Keratinocyte (primary cell): ENCODE results near the gene HMGCS1. TPM values are rescaled to one million over a fixed set of nuclear protein-coding genes. Genes with fewer than 3 reads are reported as not detected.

ENCODE experiments used
- DNase-seq: peaks from one replicate; pipeline ENCODE4 v3.0.0-alpha.2; 2011; ENCODE audit warnings: low read depth, missing footprints, low spot score
- FAIRE-seq: peaks from 2 replicates; lab custom pipeline; 2011; peaks lifted over from hg19 to GRCh38; lab: Jason Lieb, UNC
- H2AFZ ChIP-seq: 2 replicates; pipeline ENCODE4 v1.6.0; 2012; ENCODE audit warnings: low read length, control low read depth, inconsistent platforms; ENCODE audit not compliant: control insufficient read depth
- H3K27ac ChIP-seq: 2 replicates; pipeline ENCODE4 v1.5.1; 2011; ENCODE audit warnings: low read length; ENCODE audit not compliant: control insufficient read depth, insufficient read depth
- H3K27me3 ChIP-seq: 3 replicates; pipeline ENCODE4 v1.6.0; 2011; ENCODE audit warnings: low read length; ENCODE audit not compliant: control insufficient read depth, insufficient read depth; ENCODE audit errors: extremely low read depth
- H3K36me3 ChIP-seq, 2 experiments: 2 replicates in 1 of 2; 3 replicates in 1 of 2; pipeline ENCODE4 v1.5.1; 2011; ENCODE audit warnings: low read length in 2 of 2, mild to moderate bottlenecking in 1 of 2; ENCODE audit not compliant: control insufficient read depth in 2 of 2, insufficient read depth in 2 of 2; ENCODE audit errors: extremely low read depth in 1 of 2
- H3K4me1 ChIP-seq: 3 replicates; pipeline ENCODE4 v1.5.1; 2011; ENCODE audit warnings: low read length; ENCODE audit not compliant: control insufficient read depth, insufficient read depth; ENCODE audit errors: extremely low read depth
- H3K4me2 ChIP-seq: 3 replicates; pipeline ENCODE4 v1.6.0; 2011; ENCODE audit warnings: low read depth, low read length; ENCODE audit not compliant: control insufficient read depth, insufficient read depth; ENCODE audit errors: extremely low read depth
- H3K4me3 ChIP-seq, 3 experiments: fragments of 200-600 bp in 1 of 3; sonication (generic) in 1 of 3; 2 replicates in 2 of 3; 3 replicates in 1 of 3; pipeline ENCODE4 v1.5.1; 2011 to 2016; ENCODE audit warnings: low read length in 3 of 3, mild to moderate bottlenecking in 3 of 3, control low read depth in 2 of 3, inconsistent platforms in 1 of 3, low read depth in 1 of 3, mixed read lengths in 1 of 3, mixed run types in 1 of 3, moderate library complexity in 1 of 3; ENCODE audit not compliant: control insufficient read depth in 2 of 3, insufficient read depth in 2 of 3; ENCODE audit errors: extremely low read depth in 1 of 3
- H3K79me2 ChIP-seq: 2 replicates; pipeline ENCODE4 v1.6.0; 2012; ENCODE audit warnings: low read length; ENCODE audit not compliant: control insufficient read depth, insufficient read depth
- H3K9ac ChIP-seq: 3 replicates; pipeline ENCODE4 v1.6.0; 2011; ENCODE audit warnings: low read length; ENCODE audit not compliant: control insufficient read depth, insufficient read depth; ENCODE audit errors: extremely low read depth
- H3K9me1 ChIP-seq: 3 replicates; pipeline ENCODE4 v1.6.0; 2011; ENCODE audit warnings: low read length; ENCODE audit not compliant: control insufficient read depth, insufficient read depth; ENCODE audit errors: extremely low read depth
- H3K9me3 ChIP-seq: 2 replicates; pipeline ENCODE4 v1.5.1; 2012; ENCODE audit warnings: low read depth, low read length; ENCODE audit not compliant: control insufficient read depth
- H4K20me1 ChIP-seq: 3 replicates; pipeline ENCODE4 v1.6.0; 2011; ENCODE audit warnings: low read length; ENCODE audit not compliant: control insufficient read depth, insufficient read depth; ENCODE audit errors: extremely low read depth
- EZH2 ChIP-seq: IDR thresholded peaks from one replicate; pipeline ENCODE4 v1.6.1; 2012; ENCODE audit warnings: inconsistent platforms, mild to moderate bottlenecking, low read length, moderate library complexity
- dilution Hi-C: fragments of 300-500 bp; cut with MboI; formaldehyde crosslinking; loops from one replicate; pipeline ENCODE4 v1.7.0; 2020; ENCODE audit warnings: low sequenced_read_pairs; ENCODE audit not compliant: extremely low pct_ligation_motif_present
- polyA plus RNA-seq, 5 experiments: library from polyadenylated mRNA; depleted of rRNA in 3 of 5; stranded (reverse) in 3 of 5; stranded (forward) in 1 of 5; unstranded in 1 of 5; fragments of >200 nt; gene quantifications; 1 replicate in 1 of 5; 2 replicates in 3 of 5; 3 replicates in 1 of 5; pipeline versions ENCODE4 v1.2.1 to v1.2.3, GENCODE V29; 2011 to 2012; ENCODE audit warnings: missing spikeins in 2 of 5, low read depth in 1 of 5, low replicate concordance in 1 of 5
- TF ChIP-seq, protein P1 (sequence below), 3 experiments: IDR thresholded peaks in 1 of 3; conservative IDR thresholded peaks in 1 of 3; optimal IDR thresholded peaks in 1 of 3; 2 replicates in 2 of 3; 3 replicates in 1 of 3; pipeline versions ENCODE3 to v1.5.1; 2011; ENCODE audit warnings: low read length in 3 of 3, mild to moderate bottlenecking in 3 of 3, moderate library complexity in 2 of 3, control low read depth in 1 of 3, inconsistent platforms in 1 of 3; ENCODE audit not compliant: insufficient read depth in 2 of 3; ENCODE audit errors: extremely low read depth in 1 of 3

Gene HMGCS1
- polyA plus RNA-seq, 1 donor (not counting 4 experiments of a cell fraction or from before 2014, with no cell fraction given) = 512 TPM

DNA sequence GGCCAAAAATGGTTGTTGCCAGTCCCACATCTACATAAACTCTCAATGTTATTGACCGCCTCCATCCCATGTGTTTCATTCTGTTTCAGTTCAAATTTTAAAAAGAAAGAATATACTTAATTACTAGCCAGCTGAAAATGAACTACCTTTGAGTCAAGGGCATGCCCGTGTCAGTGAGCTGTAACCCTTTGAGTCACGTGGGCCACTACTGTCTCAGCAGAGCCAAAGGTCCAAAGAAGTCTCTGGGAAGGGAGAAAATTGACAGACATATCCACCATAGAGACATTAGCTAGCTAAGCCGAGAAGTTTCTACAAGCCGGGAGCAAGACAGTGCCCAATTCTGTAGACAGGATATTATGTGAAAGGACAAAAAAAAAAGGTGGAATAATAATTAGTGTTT is 61.5 kb downstream of the HMGCS1 start:
- no peak overlapping the region for H3K4me3 ChIP-seq
- H3K9me3 ChIP-seq = no peaks in the 10 kb centered on the region
- no peak overlapping the region for H3K27ac ChIP-seq
- H3K79me2 ChIP-seq = no peaks in the 10 kb centered on the region
- no peaks in the 10 kb centered on the region for H3K9me1 ChIP-seq
- dilution Hi-C loops = no loop called here
- no peak overlapping the region for H2AFZ ChIP-seq
- H3K9ac ChIP-seq = no peak overlapping the region
- H3K36me3 ChIP-seq = no peaks in the 10 kb centered on the region
- no peak for FAIRE-seq
- no peak for DNase-seq
- H3K4me1 ChIP-seq = no peaks in the 10 kb centered on the region
- no peaks in the 10 kb centered on the region for H4K20me1 ChIP-seq
- H3K4me2 ChIP-seq = no peak overlapping the region
- H3K27me3 ChIP-seq = peaks cover 3% of the 10 kb centered on the region
- TF ChIP-seq, protein P1, sequence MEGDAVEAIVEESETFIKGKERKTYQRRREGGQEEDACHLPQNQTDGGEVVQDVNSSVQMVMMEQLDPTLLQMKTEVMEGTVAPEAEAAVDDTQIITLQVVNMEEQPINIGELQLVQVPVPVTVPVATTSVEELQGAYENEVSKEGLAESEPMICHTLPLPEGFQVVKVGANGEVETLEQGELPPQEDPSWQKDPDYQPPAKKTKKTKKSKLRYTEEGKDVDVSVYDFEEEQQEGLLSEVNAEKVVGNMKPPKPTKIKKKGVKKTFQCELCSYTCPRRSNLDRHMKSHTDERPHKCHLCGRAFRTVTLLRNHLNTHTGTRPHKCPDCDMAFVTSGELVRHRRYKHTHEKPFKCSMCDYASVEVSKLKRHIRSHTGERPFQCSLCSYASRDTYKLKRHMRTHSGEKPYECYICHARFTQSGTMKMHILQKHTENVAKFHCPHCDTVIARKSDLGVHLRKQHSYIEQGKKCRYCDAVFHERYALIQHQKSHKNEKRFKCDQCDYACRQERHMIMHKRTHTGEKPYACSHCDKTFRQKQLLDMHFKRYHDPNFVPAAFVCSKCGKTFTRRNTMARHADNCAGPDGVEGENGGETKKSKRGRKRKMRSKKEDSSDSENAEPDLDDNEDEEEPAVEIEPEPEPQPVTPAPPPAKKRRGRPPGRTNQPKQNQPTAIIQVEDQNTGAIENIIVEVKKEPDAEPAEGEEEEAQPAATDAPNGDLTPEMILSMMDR (optimal IDR thresholded peaks at IDR 0.05 in 1 of 3, IDR thresholded peaks at IDR 0.05 in 1 of 3, conservative IDR thresholded peaks at IDR 0.05 in 1 of 3; ENCODE audit: extremely low read depth in 1 of 3, insufficient read depth in 2 of 3, low read length in 3 of 3) = no peak
- TF ChIP-seq EZH2 = no peak

DNA sequence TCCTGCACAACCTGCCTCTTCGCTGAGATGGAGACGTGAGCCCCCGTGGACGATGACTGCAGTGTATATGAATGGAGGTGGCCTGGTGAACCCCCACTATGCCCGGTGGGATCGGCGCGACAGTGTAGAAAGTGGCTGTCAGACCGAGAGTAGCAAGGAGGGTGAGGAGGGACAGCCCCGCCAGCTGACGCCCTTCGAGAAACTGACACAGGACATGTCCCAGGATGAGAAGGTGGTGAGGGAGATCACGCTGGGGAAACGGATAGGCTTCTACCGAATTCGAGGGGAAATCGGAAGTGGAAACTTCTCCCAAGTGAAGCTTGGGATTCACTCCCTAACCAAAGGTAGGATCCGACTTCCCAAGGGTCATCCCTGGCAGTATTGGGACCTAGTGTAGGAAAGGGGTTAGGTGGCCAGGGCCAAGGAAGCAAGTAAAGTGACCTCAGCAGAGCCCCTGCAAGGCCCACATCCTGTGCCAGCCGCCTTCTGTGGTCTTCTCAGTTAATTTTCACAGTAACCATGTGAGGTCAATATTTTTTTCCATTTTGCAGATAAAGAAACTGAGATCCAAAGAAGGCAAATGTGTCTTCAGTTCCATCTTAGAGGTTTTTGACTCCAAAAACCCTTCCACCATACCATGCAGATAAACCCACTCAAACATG is 67.4 kb downstream of the HMGCS1 start:
- TF ChIP-seq, protein P1 (optimal IDR thresholded peaks at IDR 0.05 in 1 of 3, IDR thresholded peaks at IDR 0.05 in 1 of 3, conservative IDR thresholded peaks at IDR 0.05 in 1 of 3; ENCODE audit: extremely low read depth in 1 of 3, insufficient read depth in 2 of 3, low read length in 3 of 3) = no peak
- no peak overlapping the region for H2AFZ ChIP-seq
- no peak for FAIRE-seq
- H3K4me3 ChIP-seq = no peak overlapping the region
- no peaks in the 10 kb centered on the region for H3K79me2 ChIP-seq
- no peaks in the 10 kb centered on the region for H3K4me1 ChIP-seq
- no peaks in the 10 kb centered on the region for H3K9me1 ChIP-seq
- H3K9ac ChIP-seq = no peak overlapping the region
- DNase-seq = no peak
- H3K27me3 ChIP-seq = no peaks in the 10 kb centered on the region
- H3K27ac ChIP-seq = no peak overlapping the region
- no peaks in the 10 kb centered on the region for H4K20me1 ChIP-seq
- no peaks in the 10 kb centered on the region for H3K36me3 ChIP-seq
- H3K9me3 ChIP-seq = no peaks in the 10 kb centered on the region
- no peak overlapping the region for H3K4me2 ChIP-seq
- dilution Hi-C loops = no loop called here
